HEK293 (cell line): ENCODE measurements around the gene CHST3.

Source experiments
- CTCF ChIA-PET: fragments of 350-600 bp; formaldehyde crosslinking; extraction: SDS; loops from one replicate; lab custom pipeline; 2021; ENCODE audit warnings: antibody characterized with exemption; lab: Yijun Ruan, JAX
- POLR2A ChIA-PET: fragments of 300-600 bp; formaldehyde crosslinking; extraction: SDS; loops from one replicate; lab custom pipeline; 2020; ENCODE audit warnings: antibody characterized with exemption, inconsistent platforms; lab: Yijun Ruan, JAX
- H3K27ac ChIP-seq: fragments of 200-500 bp; sonication (Bioruptor generic); 2 replicates; pipeline ENCODE4 v1.5.1; 2014; ENCODE audit warnings: low read depth, low read length, control low read depth, inconsistent platforms; ENCODE audit errors: extremely low read depth
- H3K36me3 ChIP-seq, 2 experiments: fragments of 200-500 bp in 1 of 2; sonication (Bioruptor generic) in 1 of 2; 1 replicate in 1 of 2; 2 replicates in 1 of 2; pipeline ENCODE4 v1.5.1; 2014 to 2017; ENCODE audit warnings: inconsistent platforms in 2 of 2, low read length in 2 of 2; ENCODE audit not compliant: control insufficient read depth in 2 of 2, insufficient read depth in 1 of 2
- H3K4me1 ChIP-seq: fragments of 200-500 bp; sonication (Bioruptor generic); 2 replicates; pipeline ENCODE4 v1.5.1; 2014; ENCODE audit warnings: mild to moderate bottlenecking, low read length, inconsistent platforms; ENCODE audit not compliant: control insufficient read depth, insufficient read depth
- H3K4me3 ChIP-seq: 2 replicates; pipeline ENCODE4 v1.5.1; 2011; ENCODE audit warnings: low read depth, mild to moderate bottlenecking, control low read depth, low read length, moderate library complexity
- H3K9me3 ChIP-seq: fragments of 200-500 bp; sonication (Bioruptor generic); 2 replicates; pipeline ENCODE4 v1.5.1; 2014; ENCODE audit warnings: low read depth, low read length, inconsistent platforms; ENCODE audit not compliant: control insufficient read depth, insufficient read depth
- ATF2 ChIP-seq: fragments of 450-650 bp; formaldehyde crosslinking; IDR thresholded peaks from 2 replicates; pipeline ENCODE4 v1.5.1; 2016; ENCODE audit warnings: missing biosample characterization, missing genetic modification characterization, low read depth
- CTCF ChIP-seq: fragments of 450-650 bp; formaldehyde crosslinking; IDR thresholded peaks from 2 replicates; pipeline ENCODE4 v1.5.1; 2016; ENCODE audit warnings: missing biosample characterization, missing genetic modification characterization
- EGR2 ChIP-seq: fragments of 450-650 bp; formaldehyde crosslinking; IDR thresholded peaks from 2 replicates; pipeline ENCODE4 v1.5.1; 2016; ENCODE audit warnings: low read depth, missing biosample characterization, missing genetic modification characterization
- KLF1 ChIP-seq: fragments of 450-650 bp; formaldehyde crosslinking; IDR thresholded peaks from 2 replicates; pipeline ENCODE4 v1.5.1; 2016; ENCODE audit warnings: missing biosample characterization, missing genetic modification characterization
- PATZ1 ChIP-seq: fragments of 450-650 bp; formaldehyde crosslinking; IDR thresholded peaks from 2 replicates; pipeline ENCODE4 v1.5.1; 2016; ENCODE audit warnings: missing biosample characterization, missing genetic modification characterization
- PRDM1 ChIP-seq: fragments of 450-650 bp; formaldehyde crosslinking; IDR thresholded peaks from 2 replicates; pipeline ENCODE4; 2016; ENCODE audit warnings: missing biosample characterization, missing genetic modification characterization
- SP7 ChIP-seq: fragments of 450-650 bp; formaldehyde crosslinking; IDR thresholded peaks from 2 replicates; pipeline ENCODE4 v1.5.1; 2016; ENCODE audit warnings: missing biosample characterization, missing genetic modification characterization
- ZBTB1 ChIP-seq: fragments of 450-650 bp; formaldehyde crosslinking; IDR thresholded peaks from 2 replicates; pipeline ENCODE4 v1.5.1; 2016; ENCODE audit warnings: missing biosample characterization, missing genetic modification characterization
- ZBTB11 ChIP-seq: fragments of 450-650 bp; formaldehyde crosslinking; conservative IDR thresholded peaks from 2 replicates; pipeline ENCODE4 v1.5.1; 2016; ENCODE audit warnings: low read depth, missing biosample characterization, missing genetic modification characterization
- ZBTB48 ChIP-seq: fragments of 450-650 bp; formaldehyde crosslinking; IDR thresholded peaks from 2 replicates; pipeline ENCODE4 v1.5.1; 2016; ENCODE audit warnings: missing biosample characterization, missing genetic modification characterization
- ZBTB7A ChIP-seq: fragments of 450-650 bp; formaldehyde crosslinking; IDR thresholded peaks from 2 replicates; pipeline ENCODE4 v1.5.1; 2016; ENCODE audit warnings: low read depth, missing biosample characterization, missing genetic modification characterization
- ZFP69B ChIP-seq: fragments of 450-650 bp; formaldehyde crosslinking; IDR thresholded peaks from 2 replicates; pipeline ENCODE4 v1.5.1; 2016; ENCODE audit warnings: missing biosample characterization, missing genetic modification characterization
- ZIC2 ChIP-seq: fragments of 450-650 bp; formaldehyde crosslinking; IDR thresholded peaks from 2 replicates; pipeline ENCODE4 v1.5.1; 2016; ENCODE audit warnings: missing biosample characterization, missing genetic modification characterization
- ZNF146 ChIP-seq: fragments of 450-650 bp; formaldehyde crosslinking; IDR thresholded peaks from 2 replicates; pipeline ENCODE4 v1.5.1; 2016; ENCODE audit warnings: missing biosample characterization, missing genetic modification characterization
- ZNF184 ChIP-seq: fragments of 450-650 bp; IDR thresholded peaks from 2 replicates; pipeline ENCODE4 v1.5.1; 2018; ENCODE audit warnings: missing biosample characterization, mild to moderate bottlenecking, missing genetic modification characterization
- ZNF350 ChIP-seq: fragments of 450-650 bp; formaldehyde crosslinking; IDR thresholded peaks from 2 replicates; pipeline ENCODE4 v1.5.0; 2017; ENCODE audit warnings: missing biosample characterization, mild to moderate bottlenecking, missing genetic modification characterization
- ZNF510 ChIP-seq: fragments of 450-650 bp; formaldehyde crosslinking; IDR thresholded peaks from 2 replicates; pipeline ENCODE4 v1.5.1; 2018; ENCODE audit warnings: mild to moderate bottlenecking, missing genetic modification characterization, missing biosample characterization; ENCODE audit not compliant: insufficient replicate concordance
- ZNF514 ChIP-seq: fragments of 450-650 bp; formaldehyde crosslinking; IDR thresholded peaks from 2 replicates; pipeline ENCODE4 v1.5.1; 2016; ENCODE audit warnings: missing biosample characterization, missing genetic modification characterization
- ZNF521 ChIP-seq: fragments of 450-650 bp; formaldehyde crosslinking; IDR thresholded peaks from 2 replicates; pipeline ENCODE4 v1.5.1; 2017; ENCODE audit warnings: missing biosample characterization, mild to moderate bottlenecking, missing genetic modification characterization
- ZNF560 ChIP-seq: fragments of 450-650 bp; formaldehyde crosslinking; IDR thresholded peaks from 2 replicates; pipeline ENCODE4 v1.5.1; 2017; ENCODE audit warnings: missing biosample characterization, missing genetic modification characterization, borderline replicate concordance
- ZNF600 ChIP-seq: fragments of 450-650 bp; formaldehyde crosslinking; IDR thresholded peaks from 2 replicates; pipeline ENCODE4 v1.5.1; 2016; ENCODE audit warnings: missing biosample characterization, missing genetic modification characterization
- ZNF610 ChIP-seq: fragments of 450-650 bp; formaldehyde crosslinking; IDR thresholded peaks from 2 replicates; pipeline ENCODE4 v1.5.1; 2016; ENCODE audit warnings: missing biosample characterization, missing genetic modification characterization, borderline replicate concordance
- ZNF658 ChIP-seq: fragments of 450-650 bp; formaldehyde crosslinking; IDR thresholded peaks from 2 replicates; pipeline ENCODE4; 2016; ENCODE audit warnings: missing biosample characterization, missing genetic modification characterization
- ZNF660 ChIP-seq: fragments of 450-650 bp; IDR thresholded peaks from 2 replicates; pipeline ENCODE4 v1.5.1; 2018; ENCODE audit warnings: missing biosample characterization, mild to moderate bottlenecking, missing genetic modification characterization
- ZNF701 ChIP-seq: fragments of 450-650 bp; formaldehyde crosslinking; IDR thresholded peaks from 2 replicates; pipeline ENCODE4 v1.5.1; 2016; ENCODE audit warnings: missing biosample characterization, missing genetic modification characterization
- ZNF768 ChIP-seq: fragments of 450-650 bp; formaldehyde crosslinking; IDR thresholded peaks from 2 replicates; pipeline ENCODE4 v1.5.1; 2018; ENCODE audit warnings: missing biosample characterization, mild to moderate bottlenecking, missing genetic modification characterization
- ZSCAN23 ChIP-seq: fragments of 450-650 bp; formaldehyde crosslinking; IDR thresholded peaks from 2 replicates; pipeline ENCODE4 v1.5.1; 2016; ENCODE audit warnings: missing biosample characterization, missing genetic modification characterization

CHST3 gene

GRCh38 chr10:71973777-71974488 lies 9.7 kb downstream of the CHST3 start:
- CTCF ChIA-PET: interaction anchor here (0.8 to 1.8 kb wide), 5 partner anchors 10 to 78 kb away, joined by 3 to 12 read pairs (median 5); no protein-coding TSS in a partner anchor
- Histone ChIP-seq H3K4me1 (no peaks in the 10 kb centered on the region; the same call in 1 of the 2 replicates), H3K4me3 (no peak overlapping the region), H3K9me3 (no peaks in the 10 kb centered on the region), H3K36me3 (no peaks in the 10 kb centered on the region), H3K27ac (no peak overlapping the region)
- TF ChIP-seq CTCF: no peak
- TF ChIP-seq ZNF184 (tag by site-specific recombination): no peak
- no peak for TF ChIP-seq ZNF510
- TF ChIP-seq ZNF560 (tag by site-specific recombination): no peak
- TF ChIP-seq ZNF610 (tag by site-specific recombination): no peak
- TF ChIP-seq ZSCAN23: no peak
- TF ChIP-seq ZNF658 (tag by site-specific recombination): no peak
- TF ChIP-seq KLF1: no peak
- no peak for TF ChIP-seq ZNF350
- no peak for TF ChIP-seq ZNF514 (tag by site-specific recombination)
- TF ChIP-seq ZBTB7A (tag by site-specific recombination): no peak
- no peak for TF ChIP-seq ZNF701
- TF ChIP-seq ZNF768 (tag by site-specific recombination): peak; percentile 51
- no peak for TF ChIP-seq ZBTB11 (tag by site-specific recombination)
- no peak for TF ChIP-seq ZNF660
- 0 out of 2 replicates have a peak, but pooled peaks have one; percentile 12 for TF ChIP-seq PRDM1
- POLR2A ChIA-PET: interaction anchor here (0.9 to 1.0 kb wide), 2 partner anchors 10 to 25 kb away, joined by 4 read pairs; partner anchors contain the start of gene CHST3

GRCh38 chr10:71974489-71975021 lies 10.4 kb downstream of the CHST3 start:
- POLR2A ChIA-PET: interaction anchor here (0.9 to 1.0 kb wide), 2 partner anchors 10 to 24 kb away, joined by 4 read pairs; partner anchors contain the start of gene CHST3
- no peak overlapping the region for H3K27ac ChIP-seq
- no peak overlapping the region for H3K4me3 ChIP-seq
- peaks cover 3% of the 10 kb centered on the region for H3K4me1 ChIP-seq
- H3K9me3 ChIP-seq: no peaks in the 10 kb centered on the region
- no peaks in the 10 kb centered on the region for H3K36me3 ChIP-seq
- CTCF ChIA-PET: interaction anchor here (1.3 to 1.8 kb wide), 5 partner anchors 9 to 78 kb away, joined by 3 to 12 read pairs (median 5); no protein-coding TSS in a partner anchor
- TF ChIP-seq ZBTB1 (tag by site-specific recombination): no peak
- peak; percentile 76 for TF ChIP-seq SP7 (tag by site-specific recombination)
- TF ChIP-seq ZIC2: peak; percentile 89
- peak; percentile 82 for TF ChIP-seq PATZ1 (tag by site-specific recombination)
- TF ChIP-seq ZBTB48 (tag by site-specific recombination): peak; percentile 66; the same call in 1 of the 2 replicates
- TF ChIP-seq EGR2 (tag by site-specific recombination): peak; percentile 72
- peak; percentile 76 for TF ChIP-seq ZNF600 (tag by site-specific recombination)
- peak; percentile 93 for TF ChIP-seq ATF2 (tag by site-specific recombination)
- peak; percentile 67; the same call in 1 of the 2 replicates for TF ChIP-seq ZFP69B
- TF ChIP-seq ZNF146 (tag by site-specific recombination): no peak
- no peak for TF ChIP-seq ZNF521 (tag by site-specific recombination)
